HG02884 (cell line): ENCODE results near the gene TAS2R43.
"Not testable (repeated sequence)": the region's sequence is repeated elsewhere in the genome, so short reads cannot be mapped to it uniquely, and the experiment has no call there.

ENCODE experiments used
- ATAC-seq: cut with Tn5 transposase; IDR thresholded peaks from one replicate; pipeline ENCODE4 v1.9.1; 2021; ENCODE audit warnings: mild to moderate bottlenecking, moderate library complexity; ENCODE audit not compliant: unreplicated experiment

Gene TAS2R43

GRCh38 chr12:11062194-11062593, 29.9 kb downstream of the TAS2R43 start, which contains the start of gene TAS2R46:
TSS of gene TAS2R46 (minus strand) at chr12:11062294. CDS start at chr12:11062294, 0 bp downstream.
- not testable (repeated sequence) for ATAC-seq

DNA sequence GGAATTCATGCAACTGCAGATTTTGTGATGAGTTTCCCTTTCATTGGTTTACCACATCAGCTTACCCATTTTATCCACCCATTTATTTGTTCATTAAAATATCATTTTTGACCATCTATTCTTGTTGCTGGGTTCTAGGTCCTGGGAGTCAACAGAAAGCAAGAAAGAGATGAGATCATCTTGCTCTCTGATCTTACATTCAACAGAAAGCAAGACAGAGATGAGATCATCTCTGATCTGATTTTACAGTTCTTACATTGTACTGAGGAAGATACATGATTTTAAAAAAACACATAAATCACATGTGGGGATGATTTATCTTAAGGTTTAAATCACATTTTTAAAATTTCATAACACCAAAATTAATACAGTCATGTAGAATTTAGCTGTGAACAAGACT, 32.3 kb downstream of the TAS2R43 start:
- no peak for ATAC-seq

DNA sequence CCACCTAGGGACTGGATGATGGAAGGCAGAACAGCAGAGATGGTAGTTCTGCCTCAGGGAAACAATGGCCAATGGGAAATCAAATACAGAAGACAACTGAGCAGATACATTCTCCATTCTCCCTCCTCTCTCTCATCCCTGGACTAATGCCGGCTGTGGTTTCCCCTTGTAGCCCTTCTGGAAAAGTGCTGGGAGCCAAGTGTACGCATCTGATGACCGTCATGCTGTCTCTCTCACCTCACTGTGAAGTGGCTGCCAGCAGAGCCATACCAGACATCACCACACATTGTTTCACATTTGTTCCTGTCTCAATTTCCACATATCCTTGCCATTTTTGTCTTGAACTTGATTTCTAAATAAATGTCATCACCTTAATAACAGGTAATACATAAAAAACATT, 33.1 kb downstream of the TAS2R43 start:
- no peak for ATAC-seq

- no peak for ATAC-seq
These were observed 36.8 kb downstream of the TAS2R43 start for GRCh38 chr12:11055306-11055705.

DNA sequence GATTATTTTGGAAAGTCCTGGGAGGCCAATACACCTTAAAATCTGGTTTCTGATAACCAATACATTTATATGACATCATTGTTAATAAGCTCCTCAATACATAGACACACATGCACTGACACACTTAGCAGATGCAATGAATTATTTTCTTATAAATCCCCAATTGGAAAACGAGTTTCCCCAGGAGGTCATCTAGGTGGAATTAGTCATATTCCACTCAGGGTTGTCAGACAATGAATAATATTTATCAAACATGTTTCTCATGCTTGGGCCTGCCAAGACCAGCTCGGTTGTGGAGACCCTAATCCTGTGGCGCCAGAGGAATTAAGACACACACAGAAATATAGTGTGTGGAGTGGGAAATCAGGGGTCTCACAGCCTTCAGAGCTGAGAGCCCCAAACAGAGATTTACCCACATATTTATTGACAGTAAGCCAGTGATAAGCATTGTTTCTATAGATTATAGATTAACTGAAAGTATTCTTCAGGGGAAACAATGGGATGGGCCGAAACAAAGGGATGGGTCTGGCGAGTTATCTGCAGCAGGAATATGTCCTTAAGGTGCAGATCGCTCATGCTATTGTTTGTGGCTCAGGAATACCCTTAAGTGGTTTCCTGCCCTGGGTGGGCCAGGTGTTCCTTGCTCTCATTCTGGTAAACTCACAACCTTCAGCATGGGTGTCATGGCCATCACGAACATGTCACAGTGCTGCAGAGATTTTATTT, 42.1 kb downstream of the TAS2R43 start:
- ATAC-seq: not testable (repeated sequence)

DNA sequence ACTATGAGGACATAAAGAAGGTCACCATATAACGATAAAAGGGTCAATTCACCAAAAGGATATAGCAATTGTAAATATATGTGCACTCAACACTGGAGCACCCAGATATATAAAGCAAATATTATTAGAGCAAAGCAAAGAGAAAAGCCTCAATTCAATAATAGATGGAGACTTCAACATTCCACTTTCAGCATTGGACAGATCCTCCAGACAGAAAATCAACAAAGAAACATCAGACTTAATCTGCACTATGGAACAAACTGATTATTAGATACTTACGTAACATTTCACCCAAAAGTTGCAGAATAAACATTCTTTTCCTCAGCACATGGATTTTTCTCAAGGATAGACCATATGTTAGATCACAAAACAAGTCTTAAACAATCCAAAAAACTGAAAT, 50.7 kb downstream of the TAS2R43 start:
- ATAC-seq: not testable (repeated sequence)
